Endothelial cell of umbilical vein (primary cell): Measurements from ENCODE around the gene METRN. TPM values are rescaled to one million over a fixed set of nuclear protein-coding genes. Genes with fewer than 3 reads are reported as not detected.

Source experiments
- BruUV-seq: library from RNA; stranded (reverse); fragments of 400-500 nt; replicated peaks from 2 replicates; lab custom pipeline; 2021; lab: Mats Ljungman, UMichigan
- CTCF ChIA-PET: fragments of 300-600, 350-600 bp; sonication (Branson Sonifier 250); formaldehyde crosslinking; loops from one replicate; lab custom pipeline; 2021; ENCODE audit warnings: antibody characterized with exemption, inconsistent platforms; lab: Charles Lee
- POLR2A ChIA-PET: fragments of 300-600, 350-600 bp; sonication (Branson Sonifier 250); formaldehyde crosslinking; loops from one replicate; lab custom pipeline; 2021; ENCODE audit warnings: antibody characterized with exemption, inconsistent platforms; lab: Charles Lee
- DNase-seq: peaks from one replicate; pipeline ENCODE4 v3.0.0-alpha.2; 2011; ENCODE audit warnings: low read depth, low spot score
- FAIRE-seq: peaks from 2 replicates; lab custom pipeline; 2011; peaks lifted over from hg19 to GRCh38; lab: Jason Lieb, UNC
- H2AFZ ChIP-seq: 2 replicates; pipeline ENCODE4 v1.6.0; 2012; ENCODE audit warnings: low read depth, low read length, control low read depth, inconsistent platforms
- H3K27ac ChIP-seq: 2 replicates; pipeline ENCODE4 v1.5.1; 2011; ENCODE audit warnings: low read depth, mild to moderate bottlenecking, control low read depth, low read length, moderate library complexity; ENCODE audit not compliant: insufficient read depth
- H3K27me3 ChIP-seq, 2 experiments: 2 replicates each; pipeline versions ENCODE4 v1.6.0 to v1.6.1; 2011; ENCODE audit warnings: low read length in 2 of 2, mixed read lengths in 1 of 2; ENCODE audit not compliant: control insufficient read depth in 2 of 2, insufficient read depth in 2 of 2
- H3K36me3 ChIP-seq, 2 experiments: 2 replicates in 1 of 2; 3 replicates in 1 of 2; pipeline ENCODE4 v1.5.1; 2011; ENCODE audit warnings: low read length in 2 of 2, mild to moderate bottlenecking in 1 of 2, moderate library complexity in 1 of 2; ENCODE audit not compliant: control insufficient read depth in 2 of 2, insufficient read depth in 2 of 2; ENCODE audit errors: extremely low read depth in 1 of 2
- H3K4me1 ChIP-seq: 3 replicates; pipeline ENCODE4 v1.5.1; 2011; ENCODE audit warnings: mild to moderate bottlenecking, low read length; ENCODE audit not compliant: control insufficient read depth, insufficient read depth; ENCODE audit errors: extremely low read depth
- H3K4me2 ChIP-seq: 2 replicates; pipeline ENCODE4 v1.6.1; 2011; ENCODE audit warnings: low read length, control low read depth, mixed read lengths; ENCODE audit not compliant: insufficient read depth
- H3K4me3 ChIP-seq, 3 experiments: fragments of 200-600 bp in 1 of 3; sonication (generic), shearing (Covaris generic) in 1 of 3; replicated peaks in 1 of 3; 2 replicates each; pipeline ENCODE4 v1.5.1; 2011 to 2016; ENCODE audit warnings: control low read depth in 3 of 3, low read length in 3 of 3, mild to moderate bottlenecking in 2 of 3, inconsistent platforms in 1 of 3, low read depth in 1 of 3, moderate library complexity in 1 of 3; ENCODE audit not compliant: insufficient read depth in 1 of 3
- H3K79me2 ChIP-seq: 2 replicates; pipeline ENCODE4 v1.6.0; 2012; ENCODE audit warnings: low read length, inconsistent platforms; ENCODE audit not compliant: control insufficient read depth, insufficient read depth
- H3K9ac ChIP-seq: replicated peaks from 2 replicates; pipeline ENCODE3; 2011; ENCODE audit warnings: low read length, control low read depth; ENCODE audit not compliant: insufficient read depth; ENCODE audit errors: extremely low read depth
- H3K9me1 ChIP-seq: replicated peaks from 3 replicates; pipeline ENCODE4 v1.6.0; 2011; ENCODE audit warnings: mild to moderate bottlenecking, low read length; ENCODE audit not compliant: control insufficient read depth, insufficient read depth; ENCODE audit errors: extremely low read depth
- H3K9me3 ChIP-seq: replicated peaks from 2 replicates; pipeline ENCODE4 v1.5.1; 2012; ENCODE audit warnings: low read length, inconsistent platforms; ENCODE audit not compliant: control insufficient read depth, insufficient read depth
- H4K20me1 ChIP-seq: replicated peaks from 2 replicates; pipeline ENCODE3; 2011; ENCODE audit warnings: mild to moderate bottlenecking, low read length; ENCODE audit not compliant: control insufficient read depth, insufficient read depth; ENCODE audit errors: extremely low read depth
- CTCF ChIP-seq, 2 donors: IDR thresholded peaks; 1 replicate in 1 of 2; 2 replicates in 1 of 2; pipeline ENCODE4 v1.5.1; 2011; ENCODE audit warnings: low read length in 2 of 2, mild to moderate bottlenecking in 2 of 2, moderate library complexity in 2 of 2, control low read depth in 1 of 2, inconsistent platforms in 1 of 2, low read depth in 1 of 2; ENCODE audit not compliant: insufficient read depth in 1 of 2; ENCODE audit errors: extremely low read depth in 1 of 2
- EZH2 ChIP-seq: IDR thresholded peaks from 2 replicates; pipeline ENCODE4 v1.6.1; 2012; ENCODE audit warnings: borderline replicate concordance, low read depth, mild to moderate bottlenecking, moderate library complexity, low read length, inconsistent platforms; ENCODE audit not compliant: severe bottlenecking
- FOS ChIP-seq: IDR thresholded peaks from 2 replicates; pipeline ENCODE4 v1.6.1; 2011; ENCODE audit warnings: mild to moderate bottlenecking, low read length, moderate library complexity, borderline replicate concordance; ENCODE audit not compliant: insufficient read depth
- GATA2 ChIP-seq: IDR thresholded peaks from 2 replicates; pipeline ENCODE4 v1.7.0; 2011; ENCODE audit warnings: low read depth, mild to moderate bottlenecking, moderate library complexity, mixed read lengths, low read length; ENCODE audit not compliant: insufficient read length, insufficient read depth
- MAX ChIP-seq: IDR thresholded peaks from 2 replicates; pipeline ENCODE4 v1.6.1; 2011; ENCODE audit not compliant: insufficient read depth, insufficient read length
- MYC ChIP-seq: IDR thresholded peaks from one replicate; pipeline ENCODE4 v1.6.1; 2011; ENCODE audit warnings: mild to moderate bottlenecking, low read depth, low read length
- POLR2A ChIP-seq: IDR thresholded peaks from 2 replicates; pipeline ENCODE4 v1.6.1; 2012; ENCODE audit warnings: low read depth, mild to moderate bottlenecking, control low read depth, low read length
- POLR2AphosphoS5 ChIP-seq: IDR thresholded peaks from 2 replicates; pipeline ENCODE4 v1.6.1; 2012; ENCODE audit warnings: low read depth, mild to moderate bottlenecking, control low read depth, low read length, moderate library complexity; ENCODE audit not compliant: insufficient read depth
- dilution Hi-C: fragments of 300-500 bp; cut with MboI; formaldehyde crosslinking; loops from one replicate; pipeline ENCODE4 v1.15.0; 2019; ENCODE audit warnings: low sequenced_read_pairs; ENCODE audit not compliant: extremely low pct_ligation_motif_present
- intact Hi-C: fragments of 100-400 bp; cut with micrococcal nuclease; formaldehyde crosslinking; loops from one replicate; pipeline ENCODE4 v1.10.0; 2022
- polyA plus RNA-seq, 4 experiments: library from polyadenylated mRNA; depleted of rRNA in 3 of 4; stranded (reverse) in 3 of 4; unstranded in 1 of 4; fragments of >200 nt; gene quantifications; 2 replicates each; pipeline versions ENCODE4 v1.2.1 to v1.2.3, GENCODE V29; 2011 to 2012; ENCODE audit warnings: missing spikeins in 1 of 4
- total RNA-seq: library from RNA; stranded (reverse); gene quantifications from 2 replicates; pipeline ENCODE4 v1.2.3, GENCODE V29; 2021

The METRN gene
- total and polyA plus RNA-seq, 2 donors (not counting 3 experiments of a cell fraction or from before 2014, with no cell fraction given) = 10.0 to 16.1 TPM

GRCh38 chr16:703406-703805 lies 11.5 kb upstream of the METRN start:
- Histone ChIP-seq H4K20me1 (no peaks in the 10 kb centered on the region), H2AFZ (no peak overlapping the region), H3K4me2 (no peak overlapping the region), H3K4me1 (no peaks in the 10 kb centered on the region), H3K27me3 (peaks cover 39 to 44% of the 10 kb centered on the region in 2 experiments), H3K9me3 (no peaks in the 10 kb centered on the region), H3K9ac (no peak overlapping the region), H3K27ac (no peak overlapping the region), H3K4me3 (no peak overlapping the region), H3K9me1 (no peaks in the 10 kb centered on the region), H3K79me2 (no peaks in the 10 kb centered on the region), H3K36me3 (no peaks in the 10 kb centered on the region)
- DNase-seq (no peak), FAIRE-seq (no peak)
- CTCF ChIA-PET = interaction anchor here (0.7 to 2.7 kb wide), 6 partner anchors 9 to 82 kb away, joined by 3 to 10 read pairs (median 4); partner anchors contain the start of genes ANTKMT, METRN and WDR24
- POLR2A ChIA-PET = no interaction called here
- no peak for TF ChIP-seq MYC
- TF ChIP-seq FOS = no peak
- no peak for TF ChIP-seq MAX
- no peak for TF ChIP-seq POLR2A
- TF ChIP-seq CTCF (IDR thresholded peaks at IDR 0.05; ENCODE audit: extremely low read depth in 1 of 2, insufficient read depth in 1 of 2, low read depth in 1 of 2, low read length in 2 of 2) = no peak
- no peak for TF ChIP-seq POLR2AphosphoS5
- TF ChIP-seq GATA2 = no peak
- no peak for TF ChIP-seq EZH2
- dilution Hi-C loops (no loop called here), intact Hi-C loops (no loop called here)
- no TSS peak for BruUV-seq
